Tracheal epithelial cell (primary cell): ENCODE data around the gene KCTD19. TPM values are rescaled to one million over a fixed set of nuclear protein-coding genes. Genes with fewer than 3 reads are reported as not detected.

Experiments used
- total RNA-seq: library from RNA; depleted of rRNA; stranded (reverse); fragments of >200 nt; gene quantifications from 2 replicates; pipeline ENCODE4 v1.2.1, GENCODE V29; 2014

Gene KCTD19
- not detected in 2 replicates for total RNA-seq

GRCh38 chr16:67326472-67327309 is at the start of gene KCTD19, which contains the start of gene LRRC36:
KCTD19 (minus strand) TSS chr16:67326741; CDS start chr16:67326707, 34 bp downstream.
LRRC36 (plus strand) TSS chr16:67326815; CDS start chr16:67326863, 48 bp downstream.

DNA sequence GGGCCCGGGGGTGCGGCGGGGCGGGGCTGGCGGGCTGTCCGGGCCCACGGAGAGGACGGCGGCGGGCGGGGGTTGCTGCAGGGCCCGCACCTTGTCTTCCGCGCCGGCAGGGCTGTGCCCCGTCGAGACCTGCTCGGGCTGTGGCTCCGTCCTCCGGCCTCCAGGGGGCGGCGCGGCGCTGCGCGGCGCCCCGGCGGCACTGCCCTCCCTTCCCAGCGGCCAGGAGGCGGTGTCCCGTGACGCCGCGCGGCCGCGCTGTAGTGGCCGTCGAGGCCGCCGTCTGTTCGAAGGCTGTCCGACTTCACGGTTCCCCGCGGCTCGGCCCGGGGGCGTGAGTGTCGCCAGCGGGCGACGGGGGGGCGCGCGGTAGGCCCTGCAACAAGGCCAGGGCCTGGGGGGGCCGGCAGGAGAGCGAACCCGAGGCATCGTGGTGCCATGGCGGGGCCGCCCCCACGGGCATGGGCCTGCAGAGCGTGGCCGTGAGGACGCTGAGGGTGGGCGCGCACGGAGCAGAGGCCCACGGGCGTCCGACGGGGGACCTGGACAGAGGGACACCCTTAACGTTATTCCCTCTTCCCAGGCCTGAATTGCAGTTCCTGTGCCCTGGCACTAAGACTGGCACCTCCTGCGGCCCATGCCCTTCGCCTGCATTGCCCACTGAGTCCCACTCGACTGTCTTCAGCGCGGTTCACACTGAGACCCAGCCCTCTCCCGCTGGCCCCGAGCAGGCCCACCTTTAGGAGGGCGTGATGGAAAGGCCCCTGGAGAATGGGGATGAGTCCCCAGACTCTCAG is 47.0 kb downstream of the KCTD19 start, which contains the start of gene PLEKHG4:
TSS of gene PLEKHG4 (plus strand) at position 237 of the 794 bp plus-strand sequence. CDS start at position 750, 513 bp downstream.

GRCh38 chr16:67248401-67249177 is 78.0 kb downstream of the KCTD19 start, which contains the start of gene SLC9A5:
SLC9A5 (plus strand) TSS chr16:67248979; CDS start chr16:67249015, 36 bp downstream.

GRCh38 chr16:67247192-67248072 is 79.1 kb downstream of the KCTD19 start, which contains the start of gene FHOD1:
FHOD1 (minus strand) TSS chr16:67247481; CDS start chr16:67247410, 71 bp downstream.

Other genes with a start within 250 kb of the KCTD19 start
- 12.1 and 12.5 TPM in 2 replicates for gene PHAF1, start 216.8 kb downstream of the KCTD19 start, total RNA-seq
- gene B3GNT9, start 175.7 kb downstream of the KCTD19 start, total RNA-seq = 8.9 and 15.8 TPM in 2 replicates
- gene TRADD, start 166.8 kb downstream of the KCTD19 start, total RNA-seq = 35.4 and 48.2 TPM in 2 replicates
- gene FBXL8, start 166.8 kb downstream of the KCTD19 start, total RNA-seq = 8.0 and 8.3 TPM in 2 replicates
- gene HSF4, start 162.0 kb downstream of the KCTD19 start, total RNA-seq = 3.1 and 6.2 TPM in 2 replicates
- gene NOL3, start 156.2 kb downstream of the KCTD19 start, total RNA-seq = 30.1 and 32.4 TPM in 2 replicates
- gene MATCAP1, start 142.8 kb downstream of the KCTD19 start, total RNA-seq = 3.6 and 3.8 TPM in 2 replicates
- not detected in 2 replicates for gene EXOC3L1, start 136.6 kb downstream of the KCTD19 start, total RNA-seq
- gene E2F4, start 134.6 kb downstream of the KCTD19 start, total RNA-seq = 51.2 and 72.3 TPM in 2 replicates
- gene ELMO3, start 127.6 kb downstream of the KCTD19 start, total RNA-seq = 43.7 and 49.2 TPM in 2 replicates
- 30.4 and 45.8 TPM in 2 replicates for gene TMEM208, start 99.6 kb downstream of the KCTD19 start, total RNA-seq
- gene FHOD1, start 79.3 kb downstream of the KCTD19 start, total RNA-seq = 4.0 and 4.3 TPM in 2 replicates
- gene SLC9A5, start 77.8 kb downstream of the KCTD19 start, total RNA-seq = 0.21 and 0.72 TPM in 2 replicates
- gene PLEKHG4, start 47.2 kb downstream of the KCTD19 start, total RNA-seq = 16.1 and 21.1 TPM in 2 replicates
- gene LRRC36, start 74 bp upstream of the KCTD19 start, total RNA-seq = not detected in 2 replicates
- 0.24 and 0.43 TPM in 2 replicates for gene TPPP3, start 66.8 kb upstream of the KCTD19 start, total RNA-seq
- gene ZDHHC1, start 89.7 kb upstream of the KCTD19 start, total RNA-seq = 3.4 and 3.6 TPM in 2 replicates
- gene HSD11B2, start 104.4 kb upstream of the KCTD19 start, total RNA-seq = 1.9 and 3.8 TPM in 2 replicates
- 89.3 and 113 TPM in 2 replicates for gene ATP6V0D1, start 154.4 kb upstream of the KCTD19 start, total RNA-seq
- gene AGRP, start 156.8 kb upstream of the KCTD19 start, total RNA-seq = not detected in 2 replicates
- 25.6 and 28.9 TPM in 2 replicates for gene RIPOR1, start 202.1 kb upstream of the KCTD19 start, total RNA-seq
- 14.0 and 18.5 TPM in 2 replicates for gene CTCF, start 235.8 kb upstream of the KCTD19 start, total RNA-seq